Coronary artery (tissue), 2 donors: ENCODE measurements around the gene AHCYL1.

Source experiments
- DNase-seq: peaks from one replicate; pipeline ENCODE4 v3.0.0-alpha.2; 2017; ENCODE audit warnings: low spot score
- H3K27ac ChIP-seq, 2 donors: fragments of 200-600 bp; sonication (generic); one replicate each; pipeline ENCODE4 v1.5.1; 2016 to 2019
- H3K4me3 ChIP-seq: fragments of 200-600 bp; sonication (generic); 2 replicates; pipeline ENCODE4 v1.5.1; 2016; ENCODE audit warnings: mild to moderate bottlenecking, moderate library complexity
- CTCF ChIP-seq: fragments of 200-600 bp; sonication (generic); IDR thresholded peaks from one replicate; pipeline ENCODE4 v1.5.1; 2019; ENCODE audit warnings: antibody characterized with exemption

Gene AHCYL1

GRCh38 chr1:110034451-110035235 is 50.1 kb downstream of the AHCYL1 start, which contains the start of gene STRIP1:
STRIP1 (plus strand) TSS chr1:110034624; CDS start chr1:110034638, 14 bp downstream.
- Histone ChIP-seq H3K27ac (peak within 1 kb of the TSS; percentile 85 to 94), H3K4me3 (peak within 1 kb of the TSS; percentile 98)
- DNase-seq, result peak; percentile 93
- no peak for TF ChIP-seq CTCF

- peak overlapping the region; percentile 85 to 94 for H3K27ac ChIP-seq
- no peak for TF ChIP-seq CTCF
- peak overlapping the region; percentile 98 for H3K4me3 ChIP-seq
- DNase-seq, result no peak
These were observed 50.7 kb downstream of the AHCYL1 start for GRCh38 chr1:110035236-110035752.

GRCh38 chr1:110038271-110038670 is 53.7 kb downstream of the AHCYL1 start:
- no peak for TF ChIP-seq CTCF
- no peak overlapping the region for H3K4me3 ChIP-seq
- no peak for DNase-seq
- H3K27ac ChIP-seq, result no peak overlapping the region

- no peak for TF ChIP-seq CTCF
- no peak for DNase-seq
- Histone ChIP-seq H3K27ac (no peak overlapping the region), H3K4me3 (no peak overlapping the region)
These were observed 55.1 kb downstream of the AHCYL1 start for GRCh38 chr1:110039641-110040040.

- Histone ChIP-seq H3K4me3 (no peak overlapping the region), H3K27ac (no peak overlapping the region)
- DNase-seq, result no peak
- no peak for TF ChIP-seq CTCF
These were observed 56.0 kb downstream of the AHCYL1 start for GRCh38 chr1:110040548-110040947.

GRCh38 chr1:110043016-110043415 is 58.5 kb downstream of the AHCYL1 start:
- no peak for DNase-seq
- H3K27ac ChIP-seq, result no peak overlapping the region
- TF ChIP-seq CTCF, result no peak
- no peak overlapping the region for H3K4me3 ChIP-seq

- H3K4me3 ChIP-seq, result no peak overlapping the region
- H3K27ac ChIP-seq, result no peak overlapping the region
- no peak for DNase-seq
- TF ChIP-seq CTCF, result no peak
These were observed 62.9 kb downstream of the AHCYL1 start for GRCh38 chr1:110047463-110047862.
